Spleen (tissue), 7 donors: Measurements from ENCODE around the gene BLM.

Source experiments
- CTCF ChIP-seq, 11 experiments: fragments of 200-600 bp in 7 of 11; fragments of 450-650 bp in 4 of 11; sonication (generic) in 4 of 11; IDR thresholded peaks in 8 of 11; conservative IDR thresholded peaks in 3 of 11; 1 replicate in 7 of 11; 2 replicates in 4 of 11; pipeline versions ENCODE4 v1.4.0 to v1.8.0; 2016 to 2021; ENCODE audit warnings: antibody characterized with exemption in 11 of 11, inconsistent platforms in 4 of 11, mild to moderate bottlenecking in 1 of 11
- POLR2A ChIP-seq, 3 donors: fragments of 450-650 bp; IDR thresholded peaks; one replicate each; pipeline ENCODE4 v1.5.1; 2017; ENCODE audit warnings: antibody characterized with exemption in 3 of 3, mild to moderate bottlenecking in 1 of 3
- POLR2AphosphoS5 ChIP-seq, 3 donors: sonication (generic); formaldehyde crosslinking; IDR thresholded peaks; one replicate each; pipeline ENCODE4 v1.5.1; 2017; ENCODE audit warnings: antibody characterized with exemption in 3 of 3
- donor health status: DM: no; HTN: no; CAD: no; lungs with moderate emphysema.
- donor health status: DM: no; HTN: no; CAD: no.
- donor health status: DM: no; HTN: no; CAD: no.

DNA sequence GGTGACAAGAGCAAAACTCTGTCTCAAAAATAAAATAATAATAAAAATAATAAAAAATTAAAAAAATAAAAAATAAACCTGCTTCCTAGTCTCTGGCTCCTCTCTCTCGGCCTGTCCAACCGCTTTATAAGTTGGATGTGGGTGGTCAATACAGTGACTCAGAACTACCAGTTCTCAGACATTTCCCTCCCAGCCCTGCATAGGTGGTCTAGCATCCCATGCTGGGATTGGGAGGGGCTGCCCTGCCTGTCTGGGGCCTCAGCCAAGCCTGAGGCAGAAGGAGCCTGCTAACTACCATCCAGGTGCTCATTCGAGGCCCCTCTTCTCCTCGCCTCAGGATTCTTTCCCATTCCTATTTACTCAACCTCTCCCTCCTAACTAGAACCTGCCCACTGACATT, 33.3 kb upstream of the BLM start:
- TF ChIP-seq POLR2A (IDR thresholded peaks at IDR 0.05) (no peak), CTCF (IDR thresholded peaks at IDR 0.05 in 8 of 11, conservative IDR thresholded peaks at IDR 0.05 in 3 of 11) (no peak), POLR2AphosphoS5 (IDR thresholded peaks at IDR 0.05) (no peak)
